Stimulated activated CD4-positive, alpha-beta T cell treated with anti-CD3 and anti-CD28 coated beads, Interleukin-4, amount 100 ng/mL, for 48 hours (primary cell): Measurements from ENCODE around the gene CAPN12.

Source experiments
- DNase-seq, 2 donors: peaks; one replicate each; pipeline ENCODE4 v3.0.0-alpha.2; 2020; ENCODE audit warnings: low read depth in 2 of 2

CAPN12 gene

GRCh38 chr19:38710928-38711725 lies 33.1 kb downstream of the CAPN12 start:
- DNase-seq: no peak

- DNase-seq: no peak
Measured at GRCh38 chr19:38710416-38710702, 33.9 kb downstream of the CAPN12 start.

GRCh38 chr19:38709671-38710415 lies 34.4 kb downstream of the CAPN12 start:
- DNase-seq: no peak

GRCh38 chr19:38709119-38709518 lies 35.2 kb downstream of the CAPN12 start:
- no peak for DNase-seq

GRCh38 chr19:38708413-38709024 lies 35.8 kb downstream of the CAPN12 start:
- no peak for DNase-seq

GRCh38 chr19:38707512-38708114 lies 36.7 kb downstream of the CAPN12 start:
- no peak for DNase-seq

GRCh38 chr19:38706792-38707511 lies 37.3 kb downstream of the CAPN12 start:
- DNase-seq: no peak

GRCh38 chr19:38705197-38706019 lies 38.9 kb downstream of the CAPN12 start:
- DNase-seq: no peak

- DNase-seq: no peak
Measured at GRCh38 chr19:38704488-38705026, 39.7 kb downstream of the CAPN12 start.

- no peak for DNase-seq
Measured at GRCh38 chr19:38703509-38703908, 40.8 kb downstream of the CAPN12 start.

GRCh38 chr19:38702278-38702677 lies 42.0 kb downstream of the CAPN12 start:
- DNase-seq: no peak

GRCh38 chr19:38701455-38702063 lies 42.7 kb downstream of the CAPN12 start:
- DNase-seq: no peak

GRCh38 chr19:38700902-38701454 lies 43.3 kb downstream of the CAPN12 start:
- no peak for DNase-seq

GRCh38 chr19:38700350-38700901 lies 43.8 kb downstream of the CAPN12 start:
- no peak for DNase-seq

GRCh38 chr19:38699647-38700349 lies 44.5 kb downstream of the CAPN12 start:
- no peak for DNase-seq

GRCh38 chr19:38699027-38699346 lies 45.3 kb downstream of the CAPN12 start:
- no peak for DNase-seq

GRCh38 chr19:38698225-38699026 lies 45.8 kb downstream of the CAPN12 start:
- no peak for DNase-seq

GRCh38 chr19:38697641-38698071 lies 46.6 kb downstream of the CAPN12 start:
- DNase-seq: no peak
